ENCODE measurements around the gene TXN2. TPM values are rescaled to one million over a fixed set of nuclear protein-coding genes. Genes with fewer than 3 reads are reported as not detected.

TXN2 gene
- total RNA-seq, 1 experiment from 2014 or later = 58.6 TPM

DNA sequence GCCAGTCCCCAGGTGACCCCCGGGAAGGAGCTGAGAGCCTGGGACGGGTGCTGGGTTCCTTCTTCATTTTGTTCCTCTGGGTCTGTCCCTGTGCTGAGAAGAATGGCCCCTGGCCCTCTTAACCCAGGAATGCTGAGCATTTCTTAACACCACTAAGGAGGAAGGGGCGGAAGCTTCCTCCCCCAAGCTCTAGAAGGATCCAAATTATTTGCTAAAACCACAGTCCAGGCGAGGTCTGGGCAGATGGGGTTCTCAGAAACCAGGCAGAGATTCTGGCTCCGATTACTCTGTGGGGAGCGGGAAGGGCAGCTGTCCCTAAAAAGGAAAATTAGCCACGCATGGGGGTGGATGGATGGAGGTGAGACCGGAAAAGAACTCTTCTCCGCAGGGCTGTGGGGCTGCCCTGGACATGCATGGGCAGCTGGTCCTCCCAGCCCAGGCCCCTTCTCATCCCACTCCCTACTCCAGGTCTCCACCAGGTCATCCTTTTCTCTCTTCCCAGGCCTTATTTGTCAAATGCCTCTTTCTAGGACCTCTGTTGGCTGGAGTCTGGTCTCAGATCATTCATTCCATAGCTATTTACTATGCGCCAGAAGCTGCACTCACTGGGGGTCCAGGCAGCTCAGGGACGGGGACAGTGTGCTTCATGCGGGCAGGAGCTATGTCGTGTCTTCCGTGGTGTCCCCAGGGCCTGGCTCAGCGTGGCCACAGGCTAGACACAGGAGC is 48.7 kb downstream of the TXN2 start:
- no CpG with 5 or more reads among the region's 15 CpGs for WGBS (ENCODE audit: extremely low coverage, insufficient read length, low lambda C conversion rate)
- DNase-seq = no peak
- no peaks in the 10 kb centered on the region; the same call in 1 of the 2 replicates for H3K27me3 Mint-ChIP-seq (ENCODE audit: low read depth)

More for the DNA sequence above, 48.7 kb downstream of the TXN2 start:
- no peaks in the 10 kb centered on the region for H3K9me3 Mint-ChIP-seq
- TF ChIP-seq, protein P1, sequence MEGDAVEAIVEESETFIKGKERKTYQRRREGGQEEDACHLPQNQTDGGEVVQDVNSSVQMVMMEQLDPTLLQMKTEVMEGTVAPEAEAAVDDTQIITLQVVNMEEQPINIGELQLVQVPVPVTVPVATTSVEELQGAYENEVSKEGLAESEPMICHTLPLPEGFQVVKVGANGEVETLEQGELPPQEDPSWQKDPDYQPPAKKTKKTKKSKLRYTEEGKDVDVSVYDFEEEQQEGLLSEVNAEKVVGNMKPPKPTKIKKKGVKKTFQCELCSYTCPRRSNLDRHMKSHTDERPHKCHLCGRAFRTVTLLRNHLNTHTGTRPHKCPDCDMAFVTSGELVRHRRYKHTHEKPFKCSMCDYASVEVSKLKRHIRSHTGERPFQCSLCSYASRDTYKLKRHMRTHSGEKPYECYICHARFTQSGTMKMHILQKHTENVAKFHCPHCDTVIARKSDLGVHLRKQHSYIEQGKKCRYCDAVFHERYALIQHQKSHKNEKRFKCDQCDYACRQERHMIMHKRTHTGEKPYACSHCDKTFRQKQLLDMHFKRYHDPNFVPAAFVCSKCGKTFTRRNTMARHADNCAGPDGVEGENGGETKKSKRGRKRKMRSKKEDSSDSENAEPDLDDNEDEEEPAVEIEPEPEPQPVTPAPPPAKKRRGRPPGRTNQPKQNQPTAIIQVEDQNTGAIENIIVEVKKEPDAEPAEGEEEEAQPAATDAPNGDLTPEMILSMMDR (conservative IDR thresholded peaks at IDR 0.05) = no peak
- Histone ChIP-seq H3K4ac (ENCODE audit: low read depth, low read length) (no peak overlapping the region), H3K23me2 (ENCODE audit: insufficient read length, low read depth, low read length, poor library complexity, severe bottlenecking) (no peaks in the 10 kb centered on the region), H3K4me2 (ENCODE audit: insufficient read depth, insufficient read length, low read length) (no peak overlapping the region), H3K27ac (ENCODE audit: insufficient read length, low read depth, low read length) (no peak overlapping the region), H3K4me1 (ENCODE audit: insufficient read depth, low read length) (no peaks in the 10 kb centered on the region), H3K27me3 (ENCODE audit: insufficient read depth, low read length) (no peaks in the 10 kb centered on the region), H3K18ac (ENCODE audit: insufficient read length, low read depth, low read length) (no peak overlapping the region), H3K14ac (ENCODE audit: insufficient read depth, low read length) (no peak overlapping the region), H3K56ac (ENCODE audit: insufficient read length, low read depth, low read length) (no peak overlapping the region), H3K23ac (ENCODE audit: insufficient read length, low read depth, low read length) (no peak overlapping the region), H3K9ac (ENCODE audit: extremely low read depth, insufficient read length, low read length) (no peak overlapping the region), H2BK120ac (ENCODE audit: low read depth, low read length, poor library complexity, severe bottlenecking) (no peak overlapping the region), H4K91ac (ENCODE audit: insufficient read length, low read depth, low read length) (no peak overlapping the region), H2BK15ac (ENCODE audit: low read depth, low read length) (no peak overlapping the region), H2BK5ac (ENCODE audit: insufficient read length, low read length) (no peak overlapping the region), H4K5ac (ENCODE audit: insufficient read length, low read depth, low read length) (no peak overlapping the region), H4K8ac (replicated peaks; ENCODE audit: insufficient read length, low read depth, low read length) (no peak overlapping the region), H3K79me1 (ENCODE audit: insufficient read depth, low read depth, low read length, poor library complexity, severe bottlenecking) (no peaks in the 10 kb centered on the region), H2AFZ (ENCODE audit: low read length) (no peak overlapping the region), H3T11ph (ENCODE audit: low read length) (no peak overlapping the region), H3K9me3 (ENCODE audit: control insufficient read depth, low read depth, low read length) (no peaks in the 10 kb centered on the region), H3K79me2 (ENCODE audit: insufficient read depth, low read length) (no peaks in the 10 kb centered on the region), H2AK5ac (ENCODE audit: insufficient read length, low read length) (no peak overlapping the region), H4K20me1 (ENCODE audit: control insufficient read depth, insufficient read depth, insufficient read length) (no peaks in the 10 kb centered on the region), H2BK12ac (ENCODE audit: insufficient read length, low read depth, low read length) (no peak overlapping the region), H2BK20ac (ENCODE audit: low read depth, low read length, poor library complexity, severe bottlenecking) (no peak overlapping the region)
- H3K4me1 Mint-ChIP-seq = peaks cover 35 to 43% of the 10 kb centered on the region in 2 experiments
- H3K4me3 Mint-ChIP-seq = no peak overlapping the region
- peak overlapping the region; percentile 54 to 72 (median 55); a peak in 5 of 7 replicates for H3K27ac Mint-ChIP-seq
- no peaks in the 10 kb centered on the region for H3K36me3 Mint-ChIP-seq (ENCODE audit: insufficient read depth in 1 of 3, low read depth in 3 of 3)
